ENCODE measurements around the gene PACSIN2.

Gene PACSIN2

DNA sequence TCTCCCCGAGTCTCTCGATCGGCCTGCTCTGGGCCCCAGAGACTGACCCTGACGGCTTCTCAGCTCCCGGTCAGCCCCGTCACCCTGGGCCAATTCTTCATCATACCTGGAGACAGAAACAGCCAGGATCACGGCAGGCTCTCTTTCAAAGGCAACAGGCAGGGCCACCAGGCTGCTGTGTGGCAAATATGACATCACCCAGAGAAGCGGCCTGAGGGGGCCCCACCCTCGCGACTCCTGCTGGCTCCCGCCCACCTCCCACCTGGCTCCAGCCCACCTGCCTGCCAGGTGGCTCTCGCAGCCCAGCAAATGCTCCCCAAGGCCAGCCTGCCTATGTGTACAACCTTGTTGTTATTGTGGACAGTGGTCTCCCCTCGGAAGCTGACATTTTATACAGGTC lies 24.9 kb upstream of the PACSIN2 start:
- Histone ChIP-seq H3K18ac (ENCODE audit: low read depth in 1 of 2, low read length in 2 of 2) (no peak overlapping the region), H2AFZ (ENCODE audit: low read depth, low read length) (no peak overlapping the region), H3K27ac (ENCODE audit: low read length, poor library complexity, severe bottlenecking) (no peak overlapping the region), H3K9ac (ENCODE audit: low read length) (no peak overlapping the region), H4K91ac (ENCODE audit: low read length) (no peak overlapping the region), H2BK15ac (ENCODE audit: low read depth, poor library complexity, severe bottlenecking) (no peak overlapping the region), H3K36me3 (ENCODE audit: control insufficient read depth in 1 of 2, insufficient read depth in 2 of 2, low read depth in 1 of 2, low read length in 2 of 2) (peaks cover 0 to 4% of the 10 kb centered on the region in 2 experiments), H2BK5ac (ENCODE audit: low read depth, low read length, poor library complexity, severe bottlenecking) (no peak overlapping the region), H3K4ac (ENCODE audit: low read depth in 1 of 2, low read length in 2 of 2) (no peak overlapping the region), H2BK12ac (ENCODE audit: low read length in 2 of 2) (no peak overlapping the region), H3K4me3 (ENCODE audit: insufficient read depth in 1 of 2, low read depth in 1 of 2, low read length in 2 of 2) (no peak overlapping the region), H3K79me1 (replicated peaks; ENCODE audit: low read length, poor library complexity, severe bottlenecking) (no peaks in the 10 kb centered on the region), H3K14ac (ENCODE audit: low read length in 2 of 2) (no peak overlapping the region), H3K9me3 (ENCODE audit: control insufficient read depth, low read length) (no peaks in the 10 kb centered on the region), H3K23ac (ENCODE audit: low read length in 2 of 2) (no peak overlapping the region), H3K4me2 (ENCODE audit: low read length, poor library complexity, severe bottlenecking) (no peak overlapping the region), H3K4me1 (ENCODE audit: control insufficient read depth, insufficient read depth, low read depth, low read length) (peaks cover 26% of the 10 kb centered on the region), H4K8ac (ENCODE audit: low read length) (no peak overlapping the region), H2AK5ac (ENCODE audit: low read length, severe bottlenecking) (peak overlapping the region; percentile 30), H2BK120ac (ENCODE audit: low read depth, low read length) (no peak overlapping the region), H3K27me3 (ENCODE audit: control insufficient read depth in 1 of 2, insufficient read depth in 1 of 2, low read length in 2 of 2) (no peaks in the 10 kb centered on the region)
- no peak for DNase-seq
- 85% methylated on average over 12 of the region's 13 CpGs for WGBS

DNA sequence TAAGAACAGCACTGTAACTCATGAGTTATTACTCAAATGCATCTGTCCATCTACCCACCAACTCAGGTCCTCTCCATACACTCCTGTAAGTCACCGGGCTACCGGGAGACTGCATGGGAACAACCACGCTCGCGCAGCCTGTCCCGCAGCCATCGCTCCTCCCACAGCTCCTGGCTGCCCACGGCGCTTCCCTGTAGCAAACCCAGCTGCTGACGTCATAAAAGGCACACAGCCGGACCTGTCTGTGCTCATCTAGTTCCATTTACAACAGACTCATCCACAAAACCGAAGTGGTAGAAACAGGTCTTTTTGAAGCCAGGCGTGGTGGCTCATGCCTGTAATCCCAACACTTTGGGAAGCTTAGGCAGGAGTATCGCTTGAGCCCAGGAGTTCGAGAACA lies 23.4 kb upstream of the PACSIN2 start:
- H3K9ac ChIP-seq (ENCODE audit: low read length) = no peak overlapping the region
- H3K9me3 ChIP-seq (ENCODE audit: control insufficient read depth, low read length) = no peaks in the 10 kb centered on the region
- no peak overlapping the region for H3K4me3 ChIP-seq (ENCODE audit: insufficient read depth in 1 of 2, low read depth in 1 of 2, low read length in 2 of 2)
- H3K18ac ChIP-seq (ENCODE audit: low read depth in 1 of 2, low read length in 2 of 2) = no peak overlapping the region
- H3K4ac ChIP-seq (ENCODE audit: low read depth in 1 of 2, low read length in 2 of 2) = no peak overlapping the region
- H3K4me1 ChIP-seq (ENCODE audit: control insufficient read depth, insufficient read depth, low read depth, low read length) = peaks cover 26% of the 10 kb centered on the region
- H2BK12ac ChIP-seq (ENCODE audit: low read length in 2 of 2) = no peak overlapping the region
- H2BK5ac ChIP-seq (ENCODE audit: low read depth, low read length, poor library complexity, severe bottlenecking) = no peak overlapping the region
- peaks cover 0 to 4% of the 10 kb centered on the region in 2 experiments for H3K36me3 ChIP-seq (ENCODE audit: control insufficient read depth in 1 of 2, insufficient read depth in 2 of 2, low read depth in 1 of 2, low read length in 2 of 2)
- 90% methylated on average over 15 of the region's 15 CpGs for WGBS
- H2AK5ac ChIP-seq (ENCODE audit: low read length, severe bottlenecking) = no peak overlapping the region
- no peak overlapping the region for H3K27ac ChIP-seq (ENCODE audit: low read length, poor library complexity, severe bottlenecking)
- no peaks in the 10 kb centered on the region for H3K27me3 ChIP-seq (ENCODE audit: control insufficient read depth in 1 of 2, insufficient read depth in 1 of 2, low read length in 2 of 2)
- H4K91ac ChIP-seq (ENCODE audit: low read length) = no peak overlapping the region
- no peak overlapping the region for H3K23ac ChIP-seq (ENCODE audit: low read length in 2 of 2)
- no peaks in the 10 kb centered on the region for H3K79me1 ChIP-seq (replicated peaks; ENCODE audit: low read length, poor library complexity, severe bottlenecking)
- H2BK120ac ChIP-seq (ENCODE audit: low read depth, low read length) = no peak overlapping the region
- H2AFZ ChIP-seq (ENCODE audit: low read depth, low read length) = no peak overlapping the region
- H4K8ac ChIP-seq (ENCODE audit: low read length) = no peak overlapping the region
- H3K14ac ChIP-seq (ENCODE audit: low read length in 2 of 2) = no peak overlapping the region
- H2BK15ac ChIP-seq (ENCODE audit: low read depth, poor library complexity, severe bottlenecking) = no peak overlapping the region
- no peak overlapping the region for H3K4me2 ChIP-seq (ENCODE audit: low read length, poor library complexity, severe bottlenecking)
- no peak for DNase-seq

DNA sequence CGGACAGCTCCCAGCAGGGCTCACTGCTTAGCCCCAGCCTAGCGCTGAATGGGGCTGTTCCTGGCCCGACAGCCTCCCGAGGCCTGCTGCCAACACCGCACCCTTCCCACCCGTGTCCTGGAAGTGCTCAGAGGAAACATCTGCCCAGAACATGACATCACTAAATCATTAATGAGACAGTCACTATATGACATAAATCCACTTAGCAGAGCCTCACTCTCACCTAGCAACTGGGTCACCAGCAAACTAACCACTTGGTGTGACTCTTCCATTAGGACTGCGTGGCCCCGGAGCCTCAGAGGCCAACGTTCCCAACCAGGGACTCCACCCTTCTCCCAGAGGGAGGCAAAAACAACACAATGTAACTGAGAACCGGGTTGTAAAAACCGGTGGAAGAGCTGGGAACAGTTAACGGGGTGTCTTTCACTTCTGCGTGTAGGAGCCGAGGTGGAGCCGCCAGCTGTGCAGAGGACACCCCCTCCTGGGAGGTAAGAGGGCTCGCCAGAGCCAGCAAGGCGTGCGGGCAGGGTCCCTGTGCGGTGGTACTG lies 21.4 kb upstream of the PACSIN2 start:
- peaks cover 16% of the 10 kb centered on the region for H3K4me1 ChIP-seq (ENCODE audit: control insufficient read depth, insufficient read depth, low read depth, low read length)
- no peak overlapping the region for H2BK15ac ChIP-seq (ENCODE audit: low read depth, poor library complexity, severe bottlenecking)
- H3K4me2 ChIP-seq (ENCODE audit: low read length, poor library complexity, severe bottlenecking) = no peak overlapping the region
- no peak overlapping the region for H2BK120ac ChIP-seq (ENCODE audit: low read depth, low read length)
- H3K9me3 ChIP-seq (ENCODE audit: control insufficient read depth, low read length) = no peaks in the 10 kb centered on the region
- H3K27me3 ChIP-seq (ENCODE audit: control insufficient read depth in 1 of 2, insufficient read depth in 1 of 2, low read length in 2 of 2) = no peaks in the 10 kb centered on the region
- H2AFZ ChIP-seq (ENCODE audit: low read depth, low read length) = no peak overlapping the region
- no peak overlapping the region for H3K14ac ChIP-seq (ENCODE audit: low read length in 2 of 2)
- peaks cover 0 to 4% of the 10 kb centered on the region in 2 experiments for H3K36me3 ChIP-seq (ENCODE audit: control insufficient read depth in 1 of 2, insufficient read depth in 2 of 2, low read depth in 1 of 2, low read length in 2 of 2)
- H3K18ac ChIP-seq (ENCODE audit: low read depth in 1 of 2, low read length in 2 of 2) = no peak overlapping the region
- H3K23ac ChIP-seq (ENCODE audit: low read length in 2 of 2) = no peak overlapping the region
- no peaks in the 10 kb centered on the region for H3K79me1 ChIP-seq (replicated peaks; ENCODE audit: low read length, poor library complexity, severe bottlenecking)
- H4K91ac ChIP-seq (ENCODE audit: low read length) = no peak overlapping the region
- WGBS = 74% methylated on average over 19 of the region's 19 CpGs
- no peak overlapping the region for H3K4me3 ChIP-seq (ENCODE audit: insufficient read depth in 1 of 2, low read depth in 1 of 2, low read length in 2 of 2)
- DNase-seq = peak; percentile 49
- H4K8ac ChIP-seq (ENCODE audit: low read length) = no peak overlapping the region
- H2BK5ac ChIP-seq (ENCODE audit: low read depth, low read length, poor library complexity, severe bottlenecking) = no peak overlapping the region
- H2AK5ac ChIP-seq (ENCODE audit: low read length, severe bottlenecking) = no peak overlapping the region
- H3K4ac ChIP-seq (ENCODE audit: low read depth in 1 of 2, low read length in 2 of 2) = no peak overlapping the region
- peak overlapping the region; percentile 71 for H3K9ac ChIP-seq (ENCODE audit: low read length)
- H3K27ac ChIP-seq (ENCODE audit: low read length, poor library complexity, severe bottlenecking) = no peak overlapping the region
- H2BK12ac ChIP-seq (ENCODE audit: low read length in 2 of 2) = no peak overlapping the region

DNA sequence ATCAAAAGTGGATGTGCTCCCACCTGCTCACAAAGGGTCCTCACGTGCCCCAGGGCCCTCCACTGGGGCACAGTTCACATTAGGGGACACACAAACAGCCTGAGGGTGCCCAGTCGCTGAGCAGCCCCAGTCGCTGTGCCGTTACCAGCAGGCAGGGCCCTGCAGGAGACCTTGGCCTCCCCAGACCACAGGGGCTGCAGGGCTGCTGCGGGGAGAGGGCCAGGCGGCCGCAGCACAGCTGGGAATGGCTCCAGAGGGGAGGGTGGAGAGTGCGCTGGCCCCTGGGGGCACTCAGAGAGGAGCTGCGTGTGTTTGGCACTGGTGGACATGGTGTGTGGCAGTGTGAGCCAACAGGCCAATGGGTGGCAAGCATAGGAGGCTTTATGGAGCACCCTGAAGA lies 20.3 kb upstream of the PACSIN2 start:
- Histone ChIP-seq H3K36me3 (ENCODE audit: control insufficient read depth in 1 of 2, insufficient read depth in 2 of 2, low read depth in 1 of 2, low read length in 2 of 2) (peaks cover 0 to 4% of the 10 kb centered on the region in 2 experiments), H2BK5ac (ENCODE audit: low read depth, low read length, poor library complexity, severe bottlenecking) (no peak overlapping the region), H3K4ac (ENCODE audit: low read depth in 1 of 2, low read length in 2 of 2) (no peak overlapping the region), H4K8ac (ENCODE audit: low read length) (no peak overlapping the region), H3K14ac (ENCODE audit: low read length in 2 of 2) (no peak overlapping the region), H3K4me1 (ENCODE audit: control insufficient read depth, insufficient read depth, low read depth, low read length) (peaks cover 16% of the 10 kb centered on the region), H3K4me3 (ENCODE audit: insufficient read depth in 1 of 2, low read depth in 1 of 2, low read length in 2 of 2) (no peak overlapping the region), H4K91ac (ENCODE audit: low read length) (no peak overlapping the region), H2BK120ac (ENCODE audit: low read depth, low read length) (no peak overlapping the region), H3K4me2 (ENCODE audit: low read length, poor library complexity, severe bottlenecking) (no peak overlapping the region), H3K27me3 (ENCODE audit: control insufficient read depth in 1 of 2, insufficient read depth in 1 of 2, low read length in 2 of 2) (no peaks in the 10 kb centered on the region), H2AFZ (ENCODE audit: low read depth, low read length) (no peak overlapping the region), H3K9ac (ENCODE audit: low read length) (no peak overlapping the region), H2BK15ac (ENCODE audit: low read depth, poor library complexity, severe bottlenecking) (no peak overlapping the region), H3K27ac (ENCODE audit: low read length, poor library complexity, severe bottlenecking) (no peak overlapping the region), H2BK12ac (ENCODE audit: low read length in 2 of 2) (no peak overlapping the region), H3K18ac (ENCODE audit: low read depth in 1 of 2, low read length in 2 of 2) (no peak overlapping the region), H3K79me1 (replicated peaks; ENCODE audit: low read length, poor library complexity, severe bottlenecking) (no peaks in the 10 kb centered on the region), H3K23ac (ENCODE audit: low read length in 2 of 2) (no peak overlapping the region), H2AK5ac (ENCODE audit: low read length, severe bottlenecking) (no peak overlapping the region), H3K9me3 (ENCODE audit: control insufficient read depth, low read length) (no peaks in the 10 kb centered on the region)
- 90% methylated on average over 9 of the region's 9 CpGs for WGBS
- no peak for DNase-seq
